CD1c-positive myeloid dendritic cell (primary cell): Measurements from ENCODE around the gene ADCY1.
"Not testable (repeated sequence)": the region's sequence is repeated elsewhere in the genome, so short reads cannot be mapped to it uniquely, and the experiment has no call there.

Source experiments
- DNase-seq: peaks from one replicate; pipeline ENCODE4 v3.0.0-alpha.2; 2016; ENCODE audit errors: extremely low spot score

The ADCY1 gene

GRCh38 chr7:45573661-45574415, at the start of gene ADCY1:
TSS of gene ADCY1 (plus strand) at chr7:45574368. CDS start at chr7:45574544, 176 bp downstream.
- no peak for DNase-seq

DNA sequence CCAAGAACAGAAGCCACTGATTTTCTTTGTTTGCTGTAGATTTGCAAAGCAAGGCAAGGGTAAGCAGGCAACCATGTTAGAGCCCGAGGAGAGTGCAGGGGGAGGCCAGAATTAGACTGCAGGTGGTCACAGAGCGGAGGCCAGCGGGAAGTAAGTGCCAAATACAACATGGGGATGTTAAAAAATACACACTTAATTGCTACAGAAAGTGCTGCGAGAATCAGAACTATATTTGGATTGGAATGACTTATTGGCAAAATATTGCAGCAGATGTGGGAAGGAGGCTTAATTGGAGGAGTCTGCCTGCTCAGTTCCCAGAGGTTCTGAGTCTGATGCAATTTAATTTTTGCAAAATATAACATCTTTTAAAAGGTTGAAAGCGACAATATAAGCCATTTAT, 49.7 kb upstream of the ADCY1 start:
- DNase-seq: no peak

DNA sequence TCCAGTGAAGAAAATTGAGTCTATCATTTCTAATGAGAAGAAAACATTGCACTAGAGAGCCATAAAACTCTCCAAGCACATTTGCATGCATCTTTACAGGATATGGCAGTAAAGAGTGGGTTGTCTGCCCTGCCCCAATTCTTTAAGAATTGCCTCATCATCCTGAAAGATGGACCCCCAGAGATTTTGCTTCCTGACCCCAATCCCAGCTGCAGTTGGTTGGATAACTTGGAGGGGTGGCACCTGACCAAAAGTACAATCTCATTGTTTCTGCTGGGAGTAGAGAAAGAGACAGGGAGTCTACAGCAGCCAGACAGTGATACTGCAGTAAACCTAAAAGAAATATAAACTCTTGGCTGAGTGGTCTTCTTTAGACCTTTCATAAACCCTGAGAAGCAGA, 49.1 kb upstream of the ADCY1 start:
- no peak for DNase-seq

DNA sequence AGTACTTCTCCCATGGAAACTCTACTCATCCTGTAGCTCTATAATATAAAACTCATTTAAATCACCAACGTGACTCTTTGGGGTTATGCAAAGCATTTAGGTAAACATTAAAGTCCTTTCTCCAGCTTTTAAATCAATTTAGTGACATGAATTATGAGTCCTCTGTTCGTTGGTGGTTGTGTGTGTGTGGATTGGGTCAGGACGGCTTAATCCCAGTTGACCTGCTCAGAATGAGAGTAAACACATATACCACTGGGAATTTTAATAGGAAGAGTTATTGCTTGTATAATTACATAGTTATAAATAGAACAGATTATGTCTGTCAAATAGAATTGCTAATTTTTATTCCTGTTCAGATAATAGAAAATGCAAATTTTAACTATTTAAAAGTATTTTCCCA, 30.7 kb upstream of the ADCY1 start:
- no peak for DNase-seq

DNA sequence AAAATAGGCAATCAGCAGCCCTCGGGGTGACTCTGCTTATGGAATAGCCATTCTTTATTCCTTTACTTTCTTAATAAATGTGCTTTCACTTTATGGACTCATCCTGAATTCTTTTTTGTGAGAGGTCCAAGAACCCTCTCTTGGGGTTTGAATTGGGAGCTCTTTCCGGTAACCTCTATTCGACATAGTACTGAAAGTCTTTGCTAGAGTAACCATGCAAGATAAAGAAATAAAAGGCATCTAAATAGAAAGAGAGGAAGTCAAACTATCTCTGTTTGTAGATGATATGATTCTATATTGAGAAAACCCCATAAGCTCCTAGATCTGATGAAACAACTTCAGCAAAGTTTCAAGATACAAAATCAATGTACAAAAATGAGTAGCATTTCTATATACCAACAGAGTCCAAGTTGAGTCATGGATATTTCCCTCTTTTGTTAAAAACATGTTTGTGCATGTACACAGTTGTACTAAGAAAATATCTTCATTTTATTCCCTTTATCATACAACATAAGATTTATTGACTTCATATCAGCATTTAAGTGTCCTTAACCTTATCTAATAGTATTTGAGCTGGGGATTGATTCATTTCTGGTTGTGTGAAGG, 29.0 kb upstream of the ADCY1 start:
- DNase-seq: not testable (repeated sequence)

- not testable (repeated sequence) for DNase-seq
Observed at GRCh38 chr7:45548917-45549316, 25.3 kb upstream of the ADCY1 start.

GRCh38 chr7:45563401-45563800, 10.8 kb upstream of the ADCY1 start:
- DNase-seq: no peak

DNA sequence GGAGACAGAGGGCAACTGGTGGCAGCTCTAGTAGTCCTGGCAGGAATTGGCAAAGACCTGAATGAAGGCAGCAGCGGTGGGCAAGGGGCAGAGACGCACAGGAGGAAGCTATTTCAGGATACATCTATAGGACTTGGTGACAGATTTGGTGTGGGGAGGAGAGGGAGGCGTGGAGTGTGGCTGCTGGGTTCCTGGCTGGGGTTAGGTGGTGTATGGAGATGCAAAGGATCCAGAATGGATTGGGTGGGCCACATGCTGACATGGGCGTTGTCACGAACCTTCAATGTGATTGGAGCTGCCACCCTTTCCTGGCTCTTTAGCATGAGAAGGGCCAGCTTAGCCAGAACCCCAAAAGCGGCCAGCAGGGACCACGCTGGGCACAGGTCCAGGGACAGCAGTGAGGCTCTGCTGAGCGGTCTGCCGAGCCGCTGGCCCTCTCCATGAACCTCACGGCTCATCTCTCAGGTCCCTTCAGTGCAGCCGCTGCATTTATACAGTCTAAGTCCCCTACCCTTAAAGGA, 10.2 kb upstream of the ADCY1 start:
- no peak for DNase-seq

GRCh38 chr7:45564485-45564884, 9.7 kb upstream of the ADCY1 start:
- no peak for DNase-seq

- no peak for DNase-seq
Observed at GRCh38 chr7:45564886-45565455, 9.2 kb upstream of the ADCY1 start.

GRCh38 chr7:45566386-45566785, 7.8 kb upstream of the ADCY1 start:
- DNase-seq: no peak

DNA sequence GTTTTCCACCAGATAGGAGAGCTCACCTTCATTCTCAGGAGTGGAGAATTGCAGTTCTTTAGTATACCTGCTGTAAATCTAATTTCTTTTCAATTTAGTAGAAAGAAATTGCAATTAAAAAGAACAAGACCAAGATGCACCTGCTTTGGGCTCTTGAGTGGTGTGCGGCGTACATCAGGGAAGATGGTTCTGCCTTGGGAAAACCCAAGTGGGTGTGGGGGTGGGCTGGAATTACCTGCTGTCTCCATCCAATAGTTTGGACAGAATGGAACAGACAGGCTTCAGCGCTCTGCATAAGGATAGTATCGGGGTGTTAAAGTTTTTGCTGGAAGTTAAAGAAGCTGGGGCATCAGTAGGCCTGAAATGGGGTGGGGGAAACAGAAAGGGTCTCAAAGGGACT, 7.2 kb upstream of the ADCY1 start:
- no peak for DNase-seq

GRCh38 chr7:45567713-45568112, 6.5 kb upstream of the ADCY1 start:
- no peak for DNase-seq

GRCh38 chr7:45568536-45569289, 5.5 kb upstream of the ADCY1 start:
- DNase-seq: no peak

GRCh38 chr7:45569290-45569685, 4.9 kb upstream of the ADCY1 start:
- DNase-seq: no peak

DNA sequence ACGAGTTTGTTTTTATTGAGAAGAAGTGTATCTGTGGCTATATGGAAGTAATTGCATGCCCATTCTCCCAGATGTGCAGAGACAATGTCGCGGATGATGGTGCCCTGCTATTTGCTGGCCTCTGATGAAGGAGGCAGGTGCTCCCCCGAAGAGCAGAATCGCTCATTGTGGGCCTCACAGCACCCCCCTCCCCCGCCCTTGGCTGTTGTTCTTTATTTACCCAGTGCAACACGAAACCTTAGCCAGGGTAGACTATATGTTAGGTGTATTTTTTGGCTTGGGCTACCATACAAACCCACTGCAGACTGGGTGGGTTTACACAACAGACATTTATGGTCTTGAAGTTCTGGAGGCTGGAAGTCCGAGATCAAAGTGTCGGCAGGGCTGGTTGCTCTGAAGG, 3.4 kb upstream of the ADCY1 start:
- DNase-seq: no peak

- no peak for DNase-seq
Observed at GRCh38 chr7:45573204-45573603, 964 bp upstream of the ADCY1 start.

DNA sequence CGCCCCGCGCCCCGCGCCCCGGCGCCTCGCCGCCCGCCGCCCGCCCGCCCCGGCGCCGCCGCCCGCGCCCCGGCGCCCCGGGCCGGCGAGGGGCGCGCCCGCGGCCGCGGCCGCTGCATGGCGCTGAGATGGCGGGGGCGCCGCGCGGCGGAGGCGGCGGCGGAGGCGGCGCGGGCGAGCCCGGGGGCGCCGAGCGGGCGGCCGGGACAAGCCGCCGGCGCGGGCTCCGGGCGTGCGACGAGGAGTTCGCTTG, 174 bp downstream of the ADCY1 start:
- DNase-seq: no peak

GRCh38 chr7:45574669-45575500, 717 bp downstream of the ADCY1 start:
- no peak for DNase-seq

- no peak for DNase-seq
Observed at GRCh38 chr7:45575501-45576248, 1.5 kb downstream of the ADCY1 start.
